Activated CD4-positive, alpha-beta memory T cell treated with anti-CD3 and anti-CD28 coated beads, Interleukin-2, amount 10 ng/mL, durations not matched to agents 7 days and 5 days (primary cell): ENCODE results near the gene C6orf163. TPM values are rescaled to one million over a fixed set of nuclear protein-coding genes. Genes with fewer than 3 reads are reported as not detected.

Experiments
- CTCF ChIA-PET: fragments of 350-600 bp; sonication (Branson Sonifier 250); formaldehyde crosslinking; loops from one replicate; lab custom pipeline; 2021; ENCODE audit warnings: antibody characterized with exemption, inconsistent platforms; lab: Charles Lee
- POLR2A ChIA-PET: fragments of 350-600 bp; sonication (Branson Sonifier 250); formaldehyde crosslinking; loops from one replicate; lab custom pipeline; 2021; ENCODE audit warnings: antibody characterized with exemption; lab: Charles Lee
- DNase-seq: peaks from one replicate; pipeline ENCODE4 v3.0.0-alpha.2; 2020
- H3K27ac Mint-ChIP-seq: one replicate; pipeline ENCODE4 v1.8.0; 2021; ENCODE audit warnings: mild to moderate bottlenecking, mixed read lengths
- H3K27me3 Mint-ChIP-seq: one replicate; pipeline ENCODE4 v1.8.0; 2021; ENCODE audit warnings: mixed read lengths
- H3K36me3 Mint-ChIP-seq: one replicate; pipeline ENCODE4 v1.8.0; 2021; ENCODE audit warnings: low read depth, mixed read lengths
- H3K4me1 Mint-ChIP-seq: one replicate; pipeline ENCODE4 v1.8.0; 2021; ENCODE audit warnings: mixed read lengths
- H3K4me3 Mint-ChIP-seq: one replicate; pipeline ENCODE4 v1.8.0; 2021; ENCODE audit warnings: mild to moderate bottlenecking, mixed read lengths
- H3K9me3 Mint-ChIP-seq: one replicate; pipeline ENCODE4 v1.8.0; 2021; ENCODE audit warnings: mixed read lengths
- total RNA-seq, 2 experiments: library from RNA; stranded (reverse); gene quantifications; one replicate each; pipeline ENCODE4 v1.2.3, GENCODE V29; 2021

C6orf163 gene
- total RNA-seq, 2 experiments from 2014 or later, result 0.86 to 1.4 TPM

DNA sequence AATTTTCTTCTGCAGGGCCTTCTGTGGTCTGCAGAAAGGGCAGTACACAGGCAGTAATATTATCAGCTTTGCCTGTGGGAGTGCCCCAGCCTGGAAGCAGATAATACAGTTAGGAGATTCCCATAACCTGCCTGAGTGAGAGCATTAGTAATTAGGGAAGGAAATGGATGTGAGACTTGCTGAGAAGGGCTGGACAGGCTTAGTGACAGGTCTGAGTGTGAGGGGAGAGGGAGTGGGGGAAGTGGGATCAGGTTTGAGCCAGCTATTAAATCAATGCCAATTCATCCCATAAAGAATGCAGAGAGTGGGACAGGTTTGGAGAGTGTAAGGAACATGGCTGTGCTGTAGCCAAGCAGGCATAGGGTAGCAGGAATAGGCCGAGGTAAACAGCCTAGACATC, 53.0 kb downstream of the C6orf163 start:
- no peaks in the 10 kb centered on the region for H3K9me3 Mint-ChIP-seq
- H3K4me1 Mint-ChIP-seq, result peaks cover 1% of the 10 kb centered on the region
- ChIA-PET CTCF (no interaction called here), POLR2A (no interaction called here)
- no peak overlapping the region for H3K27ac Mint-ChIP-seq
- no peaks in the 10 kb centered on the region for H3K27me3 Mint-ChIP-seq
- H3K4me3 Mint-ChIP-seq, result no peak overlapping the region
- no peak for DNase-seq
- H3K36me3 Mint-ChIP-seq, result no peaks in the 10 kb centered on the region

DNA sequence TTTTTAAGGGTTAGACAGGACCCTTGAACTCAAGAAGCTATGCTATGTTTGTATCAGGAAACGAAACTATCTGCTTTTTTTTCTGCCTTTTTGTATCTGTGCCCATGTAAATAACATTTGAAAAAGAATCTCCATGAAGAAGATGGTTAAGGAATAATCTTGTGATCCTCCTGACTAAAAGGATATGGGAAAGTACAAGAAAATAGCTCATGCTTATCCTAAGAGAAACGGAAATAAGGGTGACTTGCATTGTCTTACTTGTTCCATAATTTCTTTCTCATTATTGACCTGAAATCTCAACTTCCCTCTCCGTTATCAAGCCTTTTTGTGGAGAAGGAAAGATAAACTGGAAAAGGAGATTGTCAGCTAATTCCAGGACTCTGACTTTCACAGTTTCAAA, 57.2 kb downstream of the C6orf163 start:
- Mint-ChIP-seq H3K27me3 (peaks cover 12% of the 10 kb centered on the region), H3K4me1 (no peaks in the 10 kb centered on the region), H3K36me3 (no peaks in the 10 kb centered on the region), H3K9me3 (no peaks in the 10 kb centered on the region), H3K27ac (no peak overlapping the region), H3K4me3 (no peak overlapping the region)
- ChIA-PET POLR2A (no interaction called here), CTCF (interaction anchor here (3.7 kb wide), 1 partner anchor 9 kb away, joined by 19 read pairs; no protein-coding TSS in a partner anchor)
- no peak for DNase-seq

DNA sequence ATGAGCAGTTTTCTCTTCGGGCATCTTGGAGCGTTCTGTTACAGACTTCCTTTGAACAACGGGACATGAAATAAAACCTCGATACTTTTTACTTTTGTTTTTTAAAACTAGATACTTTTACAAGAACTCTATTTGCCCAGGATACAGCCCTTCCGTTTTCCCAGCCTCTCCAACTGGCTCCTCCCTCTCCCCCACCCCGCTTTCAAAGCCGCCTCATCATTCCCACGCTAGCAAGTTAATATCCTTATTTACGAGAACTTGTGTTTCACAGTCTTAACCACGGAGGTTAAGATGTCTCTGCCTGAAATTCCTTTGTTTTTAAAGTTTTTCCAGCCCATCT, 62.9 kb downstream of the C6orf163 start:
- Mint-ChIP-seq H3K4me3 (peak overlapping the region; percentile 63), H3K4me1 (peaks cover 10% of the 10 kb centered on the region), H3K27ac (peak overlapping the region; percentile 8), H3K9me3 (no peaks in the 10 kb centered on the region), H3K27me3 (peaks cover 27% of the 10 kb centered on the region), H3K36me3 (no peaks in the 10 kb centered on the region)
- DNase-seq, result peak; percentile 19
- CTCF ChIA-PET, result interaction anchor here (0.9 to 2.0 kb wide), 3 partner anchors 14 to 86 kb away, joined by 3 to 7 read pairs (median 6); partner anchors contain the start of gene SMIM8
- POLR2A ChIA-PET, result interaction anchor here (0.6 to 1.7 kb wide), 4 partner anchors 15 to 295 kb away, joined by 3 to 7 read pairs (median 4); partner anchors contain the start of gene AKIRIN2

DNA sequence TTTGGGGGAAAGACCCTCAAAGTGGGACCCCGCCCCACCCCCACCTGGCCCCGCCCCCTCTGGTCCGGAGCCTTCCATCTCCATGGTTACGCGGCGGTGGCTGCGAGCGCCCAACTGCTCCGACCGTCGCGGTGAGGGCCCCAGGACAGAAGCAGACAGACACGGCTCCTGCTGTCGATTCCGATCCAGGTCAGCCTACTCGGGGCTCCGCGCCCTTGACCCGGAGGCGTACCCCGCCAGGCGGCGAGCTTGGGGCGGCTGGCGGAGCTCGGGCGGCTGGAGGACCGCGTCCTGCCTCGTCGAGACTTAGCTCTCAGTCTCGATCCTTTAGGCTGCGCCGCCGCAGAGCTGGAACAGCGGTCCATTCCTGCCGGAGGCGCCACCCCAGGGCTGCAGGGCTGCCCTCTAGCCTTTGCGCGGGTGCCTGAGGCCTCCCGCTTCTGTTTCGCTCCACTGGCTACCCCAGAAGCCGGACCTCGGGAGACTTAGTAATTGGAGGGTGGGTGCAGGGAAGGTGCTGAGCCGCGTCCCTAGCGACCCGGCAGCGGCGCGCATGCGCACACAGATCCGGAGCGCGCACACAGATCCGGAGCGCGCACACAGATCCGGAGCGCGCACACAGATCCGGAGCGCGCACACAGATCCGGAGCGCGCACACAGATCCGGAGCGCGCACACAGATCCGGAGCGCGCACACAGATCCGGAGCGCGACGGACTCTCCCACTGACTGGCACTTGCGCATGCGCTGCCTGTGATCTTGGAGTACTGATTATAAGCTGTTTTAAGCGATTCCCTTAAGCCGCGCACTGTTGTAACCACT, 63.5 kb downstream of the C6orf163 start, which contains the start of gene CFAP206:
Gene CFAP206 (plus strand): TSS at position 72 of the 820 bp plus-strand sequence. CDS start 1,868 bp downstream, outside the sequence.
- Mint-ChIP-seq H3K36me3 (no peaks in the 10 kb centered on the region), H3K9me3 (no peaks in the 10 kb centered on the region), H3K4me3 (peak within 1 kb of the TSS; percentile 63), H3K27me3 (peaks cover 27% of the 10 kb centered on the region), H3K4me1 (peaks cover 10% of the 10 kb centered on the region), H3K27ac (peak within 1 kb of the TSS; percentile 54)
- DNase-seq, result peak; percentile 78
- ChIA-PET CTCF (interaction anchor here (0.6 to 2.0 kb wide), 7 partner anchors 9 to 490 kb away, joined by 3 to 7 read pairs (median 4); partner anchors contain the start of gene SMIM8), POLR2A (interaction anchor here (0.6 to 1.7 kb wide), 4 partner anchors 15 to 294 kb away, joined by 3 to 7 read pairs (median 4); partner anchors contain the start of gene AKIRIN2)

DNA sequence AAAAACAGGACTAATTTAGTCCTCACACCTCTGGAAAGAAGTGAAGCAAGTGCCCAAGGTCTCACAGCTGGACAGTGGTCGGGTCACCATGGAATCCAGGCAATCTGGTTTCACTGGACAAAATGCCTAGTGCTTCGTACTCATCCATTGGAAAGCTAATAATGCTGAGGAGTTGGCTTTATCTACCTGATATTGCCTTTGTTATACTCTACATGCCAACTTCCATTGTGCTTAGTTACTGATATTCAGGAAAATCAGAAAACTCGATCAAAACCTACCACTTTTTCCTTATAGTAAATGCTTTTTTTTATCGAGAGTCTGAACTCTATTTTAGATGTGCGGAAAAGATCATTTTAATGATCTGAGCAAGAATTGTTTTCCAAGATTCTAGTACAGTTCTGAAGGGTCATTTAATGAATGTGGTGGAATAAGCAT, 64.1 kb downstream of the C6orf163 start:
- ChIA-PET CTCF (interaction anchor here (0.8 to 2.0 kb wide), 5 partner anchors 10 to 489 kb away, joined by 3 to 7 read pairs (median 4); partner anchors contain the start of gene SMIM8), POLR2A (interaction anchor here (0.8 to 1.7 kb wide), 2 partner anchors 292 to 294 kb away, joined by 3 to 7 read pairs; partner anchors contain the start of gene AKIRIN2)
- Mint-ChIP-seq H3K4me3 (peak overlapping the region; percentile 63), H3K9me3 (no peaks in the 10 kb centered on the region), H3K36me3 (no peaks in the 10 kb centered on the region), H3K27me3 (peaks cover 27% of the 10 kb centered on the region), H3K27ac (peak overlapping the region; percentile 54), H3K4me1 (peaks cover 10% of the 10 kb centered on the region)
- DNase-seq, result no peak

Other genes starting within 250 kb of the C6orf163 start
- gene CGA, start 249.7 kb upstream of the C6orf163 start, total RNA-seq, result not detected
- gene ZNF292, start 189.2 kb upstream of the C6orf163 start, total RNA-seq, result 10 to 100 TPM; 58.8 to 59.3 TPM
- gene SMIM8, start 22.2 kb upstream of the C6orf163 start, total RNA-seq, result 1 to 10 TPM; 6.5 to 7.1 TPM
- not detected for gene GJB7, start 15.5 kb upstream of the C6orf163 start, total RNA-seq
- not detected for gene CFAP206, start 63.2 kb downstream of the C6orf163 start, total RNA-seq
- 10 to 100 TPM; 14.2 to 14.6 TPM for gene SLC35A1, start 128.2 kb downstream of the C6orf163 start, total RNA-seq
- 10 to 100 TPM; 23.2 to 24.3 TPM for gene RARS2, start 245.2 kb downstream of the C6orf163 start, total RNA-seq
- gene ORC3, start 245.3 kb downstream of the C6orf163 start, total RNA-seq, result 10 to 100 TPM; 24.1 to 24.5 TPM